ENCODE results near the gene MIP.
A peak's percentile ranks its signal among the peaks of the same experiment; 100 is the strongest.

Gene MIP

DNA sequence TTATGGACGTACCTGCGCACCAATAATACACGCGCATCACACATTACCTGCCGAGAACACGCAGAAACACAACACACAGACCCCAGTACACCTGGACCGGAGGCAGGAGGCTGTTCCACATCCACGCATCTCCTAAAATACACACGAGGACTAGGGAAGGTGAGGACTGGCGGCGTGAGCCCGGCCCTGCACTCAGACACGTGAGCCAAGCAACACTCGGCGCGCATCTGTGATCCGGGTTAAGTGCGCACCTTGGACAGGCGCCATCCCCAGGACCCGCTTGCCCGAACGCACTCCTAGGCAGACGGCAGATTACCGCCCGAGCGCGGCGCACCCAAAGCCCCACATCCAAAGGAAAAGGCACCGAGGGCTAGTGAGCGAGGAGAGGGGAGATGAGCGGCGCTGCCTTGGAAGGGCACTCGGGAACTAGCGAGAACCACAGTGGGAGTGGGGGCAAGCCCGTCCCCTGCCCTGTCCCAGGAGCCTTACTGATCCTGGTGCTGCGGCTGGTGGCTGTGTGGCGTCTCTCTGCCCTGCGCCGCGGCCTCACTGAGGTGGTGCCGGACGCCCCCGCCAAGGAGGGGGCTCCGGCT is 33.1 kb upstream of the MIP start:
- H3K4me3 ChIP-seq (ENCODE audit: low read length): peak overlapping the region; percentile 58
- TF ChIP-seq CTCF (IDR thresholded peaks at IDR 0.05; ENCODE audit: insufficient read depth, low read depth, low read length, missing control alignments): no peak
- DNase-seq (ENCODE audit: low read depth): peak; percentile 39

DNA sequence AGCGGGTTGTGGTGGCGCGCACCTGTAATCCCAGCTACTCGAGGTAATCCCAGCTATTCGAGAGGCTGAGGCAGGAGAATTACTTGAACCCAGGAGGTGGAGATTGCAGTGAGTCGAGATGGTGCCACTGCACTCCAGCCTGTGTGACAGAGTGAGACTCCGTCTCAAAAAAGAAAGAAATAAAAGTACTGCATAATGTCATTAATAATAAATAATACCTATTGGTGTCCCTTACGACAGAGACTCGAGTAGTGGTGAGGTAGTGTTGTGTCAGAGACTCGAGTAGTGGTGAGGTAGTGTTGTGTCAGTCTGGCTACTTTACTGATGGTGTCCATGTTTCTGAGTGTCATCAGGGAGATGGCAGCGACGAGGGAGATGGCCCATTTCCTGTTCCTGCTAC is 32.2 kb upstream of the MIP start:
- no peak for DNase-seq (ENCODE audit: low read depth)
- no peak for TF ChIP-seq CTCF (IDR thresholded peaks at IDR 0.05; ENCODE audit: insufficient read depth, low read depth, low read length, missing control alignments)
- no peak overlapping the region for H3K4me3 ChIP-seq (ENCODE audit: low read length)

DNA sequence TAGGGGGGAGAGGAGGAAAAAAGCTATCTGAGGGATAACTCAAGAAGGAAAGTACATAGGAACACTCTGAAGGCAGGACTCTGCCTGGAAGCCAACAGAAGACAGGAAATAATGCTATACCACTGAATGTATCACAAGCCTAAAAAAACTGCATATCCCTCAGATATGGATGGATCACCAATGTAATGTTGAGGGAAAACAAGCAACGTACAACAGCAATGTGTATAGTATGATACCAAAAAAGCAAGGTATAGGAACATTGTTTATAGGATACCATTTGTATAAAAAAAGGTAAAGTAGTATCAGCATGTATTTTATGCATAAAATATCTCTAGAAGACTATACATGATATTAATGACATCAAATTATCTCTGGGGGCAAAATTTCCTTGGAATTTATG is 30.1 kb upstream of the MIP start:
- no peak overlapping the region for H3K4me3 ChIP-seq (ENCODE audit: low read length)
- DNase-seq (ENCODE audit: low read depth): no peak
- TF ChIP-seq CTCF (IDR thresholded peaks at IDR 0.05; ENCODE audit: insufficient read depth, low read depth, low read length, missing control alignments): no peak

GRCh38 chr12:56479625-56480024 is 25.2 kb upstream of the MIP start:
- no peak for DNase-seq (ENCODE audit: low read depth)
- no peak overlapping the region for H3K4me3 ChIP-seq (ENCODE audit: low read length)
- no peak for TF ChIP-seq CTCF (IDR thresholded peaks at IDR 0.05; ENCODE audit: insufficient read depth, low read depth, low read length, missing control alignments)

DNA sequence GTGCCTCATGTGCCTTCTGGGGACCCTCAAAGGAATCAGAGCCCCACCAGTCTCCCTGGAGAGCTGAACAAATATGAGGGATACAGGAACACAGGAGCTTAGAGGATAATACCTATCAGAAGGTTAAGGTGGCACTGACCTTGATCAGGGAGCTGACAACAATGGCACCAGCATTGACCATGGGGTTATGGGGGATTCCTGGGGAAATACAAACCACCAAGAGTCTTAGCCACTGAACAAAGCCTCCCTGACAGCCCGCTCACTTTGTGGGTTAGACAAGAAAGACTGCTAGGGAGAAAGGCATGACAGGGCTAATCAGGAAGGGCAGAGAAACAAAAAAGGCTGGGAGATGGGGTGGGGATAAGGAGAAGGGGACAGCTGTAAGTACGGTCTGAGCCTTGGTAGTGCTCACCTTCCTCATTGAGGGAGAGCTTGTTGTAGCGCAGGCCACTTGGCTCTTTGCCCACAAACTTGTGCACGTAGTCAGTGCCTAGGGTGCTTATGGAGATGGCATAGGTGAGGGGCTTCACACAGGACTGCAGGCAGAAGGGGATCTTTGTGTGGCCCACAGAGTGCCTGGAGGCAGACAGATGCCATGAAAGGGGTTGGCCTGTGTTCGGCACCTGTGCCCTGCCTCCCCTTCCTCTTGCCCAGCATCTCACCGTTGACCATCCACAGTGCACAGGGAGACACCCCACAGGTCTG is 23.2 kb upstream of the MIP start:
- DNase-seq (ENCODE audit: low read depth): no peak
- TF ChIP-seq CTCF (IDR thresholded peaks at IDR 0.05; ENCODE audit: insufficient read depth, low read depth, low read length, missing control alignments): no peak

GRCh38 chr12:56476972-56477432 is 22.5 kb upstream of the MIP start:
- no peak overlapping the region for H3K4me3 ChIP-seq (ENCODE audit: low read length)
- TF ChIP-seq CTCF (IDR thresholded peaks at IDR 0.05; ENCODE audit: insufficient read depth, low read depth, low read length, missing control alignments): no peak
- peak; percentile 56 for DNase-seq (ENCODE audit: low read depth)

More for the DNA sequence above, 23.2 kb upstream of the MIP start:
- H3K4me3 ChIP-seq (ENCODE audit: low read length): no peak overlapping the region

DNA sequence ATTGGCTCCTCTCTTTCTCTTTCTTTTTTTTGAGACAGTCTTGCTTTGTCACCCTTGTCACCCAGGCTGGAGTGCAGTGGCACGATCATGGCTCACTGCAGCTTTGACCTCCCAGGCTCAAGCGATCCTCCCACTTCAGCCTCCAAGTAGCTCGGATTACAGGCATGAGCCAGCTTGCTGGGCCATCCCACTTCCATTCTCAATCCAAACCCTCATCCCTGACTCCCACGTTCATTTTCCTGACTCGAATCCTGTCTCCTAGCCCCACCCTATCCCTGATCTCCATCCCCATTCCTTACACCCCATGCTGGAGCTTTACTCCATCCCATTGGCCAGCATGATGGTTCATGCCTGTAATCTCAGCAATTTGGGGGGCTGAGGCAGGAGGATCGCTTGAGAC is 21.7 kb upstream of the MIP start:
- H3K4me3 ChIP-seq (ENCODE audit: low read length): no peak overlapping the region
- no peak for DNase-seq (ENCODE audit: low read depth)
- TF ChIP-seq CTCF (IDR thresholded peaks at IDR 0.05; ENCODE audit: insufficient read depth, low read depth, low read length, missing control alignments): no peak
